ENCODE measurements around the gene ZC3H8.

The ZC3H8 gene

DNA sequence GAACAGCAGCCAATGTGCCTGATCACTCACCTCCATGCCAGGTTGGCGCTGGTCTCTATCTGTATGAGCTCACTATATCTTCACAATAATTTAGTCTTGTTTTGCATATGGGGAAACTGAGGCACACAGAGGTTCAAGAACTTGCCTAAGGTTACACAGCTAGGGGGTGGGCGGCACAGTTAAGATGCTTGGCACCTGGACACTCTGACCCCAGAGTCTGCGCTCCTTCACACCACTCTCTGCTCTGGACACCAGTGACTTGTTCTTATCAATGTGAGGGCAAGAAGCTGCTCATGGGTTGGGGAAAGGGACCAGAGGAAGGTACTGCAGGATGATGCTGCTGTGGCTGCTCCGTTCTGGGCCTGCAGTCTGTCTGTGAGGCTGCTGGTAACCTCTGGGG is 89.5 kb downstream of the ZC3H8 start:
- no peak for DNase-seq (ENCODE audit: low read depth in 1 of 2, low spot score in 1 of 2)

DNA sequence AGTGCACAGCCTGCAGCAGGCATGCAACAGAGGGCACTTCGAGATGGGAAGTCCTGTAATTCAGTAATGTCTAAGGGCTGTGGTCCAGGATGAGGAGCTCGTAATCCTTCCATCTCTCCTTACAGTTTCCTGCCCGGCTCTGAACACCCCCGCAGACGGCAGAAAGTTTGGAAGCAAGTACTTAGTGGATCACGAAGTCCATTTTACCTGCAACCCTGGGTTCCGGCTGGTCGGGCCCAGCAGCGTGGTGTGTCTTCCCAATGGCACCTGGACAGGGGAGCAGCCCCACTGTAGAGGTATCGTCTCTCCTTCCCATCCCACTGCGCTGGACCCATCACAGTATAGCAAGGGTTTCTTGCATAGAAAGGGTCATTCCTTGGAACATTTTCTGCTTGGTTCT is 90.0 kb downstream of the ZC3H8 start:
- no peak for DNase-seq (ENCODE audit: low read depth in 1 of 2, low spot score in 1 of 2)

- DNase-seq (ENCODE audit: low read depth in 1 of 2, low spot score in 1 of 2) = no peak
Measured at GRCh38 chr2:112163541-112163981, 91.3 kb downstream of the ZC3H8 start.

GRCh38 chr2:112162956-112163355 is 91.9 kb downstream of the ZC3H8 start:
- no peak for DNase-seq (ENCODE audit: low read depth in 1 of 2, low spot score in 1 of 2)

DNA sequence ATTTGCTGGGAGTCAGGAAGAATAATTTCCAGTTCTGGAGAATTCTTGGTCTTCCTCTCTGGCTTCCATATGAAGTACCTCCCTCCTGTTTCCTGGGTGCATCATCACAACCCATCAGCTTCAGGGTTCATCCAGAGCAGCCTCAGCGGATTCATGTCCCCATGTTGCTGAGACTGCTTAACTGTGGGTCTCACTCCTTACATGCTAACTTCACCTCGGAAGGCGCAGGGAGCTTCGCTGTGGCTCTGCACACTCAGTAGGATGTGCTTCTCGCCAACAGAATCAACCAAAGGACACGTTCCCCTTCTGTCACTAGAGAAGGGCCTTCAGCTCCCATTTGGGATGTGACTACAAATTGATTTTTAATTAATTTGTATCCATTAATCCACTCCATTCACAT is 92.5 kb downstream of the ZC3H8 start:
- DNase-seq (ENCODE audit: low read depth in 1 of 2, low spot score in 1 of 2) = no peak

Measured in activated CD4-positive, alpha-beta T cell treated with anti-CD3 and anti-CD28 coated beads, Interleukin-2, amount 50 U/mL, for 24 hours (primary cell).